Right renal pelvis (tissue), 4 donors: ENCODE data around the gene ALDH1A3. TPM values are rescaled to one million over a fixed set of nuclear protein-coding genes. Genes with fewer than 3 reads are reported as not detected.

ENCODE experiments used
- DNase-seq, 4 donors: peaks; one replicate each; pipeline ENCODE4 v3.0.0-alpha.2; 2013; ENCODE audit warnings: low read depth in 4 of 4, low spot score in 3 of 4, missing footprints in 1 of 4
- polyA plus RNA-seq, 4 donors: library from polyadenylated mRNA; unstranded; fragments of 120-200 nt; gene quantifications; one replicate each; pipeline ENCODE4 v1.2.1, GENCODE V29; 2013; ENCODE audit not compliant: insufficient read length in 4 of 4

The ALDH1A3 gene
- polyA plus RNA-seq, 4 donors = 3.2 to 5.7 (median 4.8) TPM

GRCh38 chr15:100858294-100858693 lies 21.3 kb upstream of the ALDH1A3 start:
- no peak for DNase-seq

DNA sequence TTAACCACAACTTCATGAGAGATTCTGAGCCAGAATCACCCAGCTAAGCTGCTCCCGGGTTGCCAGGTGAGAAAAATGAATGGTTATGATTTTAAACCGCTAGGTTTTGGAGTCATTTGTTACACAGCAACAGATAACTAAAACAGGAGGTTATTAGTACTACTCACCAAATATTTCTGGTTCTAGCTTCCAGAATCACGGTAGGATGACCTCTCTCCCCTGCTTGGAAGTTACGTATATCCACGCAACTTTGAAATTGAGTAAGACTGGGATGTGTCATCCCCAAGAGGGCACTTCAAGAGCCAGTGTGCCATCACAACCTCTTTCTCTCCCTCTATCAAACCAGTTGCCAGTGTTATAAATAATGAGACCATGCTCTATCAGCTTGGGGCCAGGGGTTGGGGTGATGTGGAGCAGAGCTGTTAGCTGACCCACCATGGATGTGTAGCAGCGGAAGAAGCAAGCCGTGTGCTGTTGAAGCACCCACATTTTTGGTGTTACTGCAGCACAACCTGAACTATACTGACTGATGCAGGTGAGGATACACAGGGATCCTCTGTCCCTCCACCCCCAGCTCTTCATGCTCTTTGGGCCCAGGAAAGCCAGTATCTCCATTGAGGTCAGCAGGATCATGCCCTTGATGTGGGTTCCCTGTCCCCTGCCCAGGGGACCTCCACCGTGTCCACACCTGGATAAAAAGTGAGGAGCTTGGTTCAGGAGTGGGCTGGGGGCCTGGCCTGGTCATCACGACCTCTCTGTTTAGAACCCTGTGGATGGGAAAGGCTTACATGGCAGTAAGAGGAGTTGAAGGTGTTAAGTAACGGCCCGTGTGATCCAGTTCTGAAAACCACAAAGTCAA lies 19.4 kb upstream of the ALDH1A3 start:
- DNase-seq = no peak

DNA sequence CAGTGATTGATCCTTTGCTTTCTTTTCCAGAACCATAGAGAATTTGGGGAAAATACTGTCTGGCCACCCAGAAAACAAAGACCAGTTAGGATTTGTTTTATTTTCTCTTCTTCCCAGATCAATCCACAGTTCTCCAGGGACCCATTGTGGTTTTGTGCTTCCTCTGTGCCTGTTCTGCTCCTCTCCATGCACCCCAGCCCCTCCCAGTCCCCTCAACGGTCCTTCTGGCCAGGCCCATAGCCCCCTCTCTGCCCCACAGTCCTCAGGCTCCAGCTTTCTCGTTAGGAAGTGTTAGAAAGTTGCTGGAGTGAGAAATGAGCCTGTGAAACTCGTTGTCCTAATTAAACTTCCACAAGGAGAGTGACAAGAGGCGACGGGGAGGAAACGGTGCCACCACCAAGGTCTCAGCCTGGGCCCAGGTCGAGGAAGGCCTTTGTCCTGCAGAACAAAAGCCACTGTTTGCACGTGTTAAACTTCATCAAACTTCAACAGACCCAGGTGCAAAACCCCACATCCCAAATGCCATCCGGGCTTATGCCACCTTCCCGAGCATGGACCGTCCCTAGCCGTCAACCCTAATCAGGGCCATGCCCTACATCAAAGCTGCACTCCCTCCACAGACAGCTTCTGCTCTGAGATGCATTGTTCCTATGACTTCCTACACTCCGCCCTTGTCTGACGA lies 18.7 kb upstream of the ALDH1A3 start:
- no peak for DNase-seq

GRCh38 chr15:100861511-100861991 lies 18.1 kb upstream of the ALDH1A3 start:
- no peak for DNase-seq

GRCh38 chr15:100862162-100862561 lies 17.5 kb upstream of the ALDH1A3 start:
- no peak for DNase-seq

GRCh38 chr15:100863075-100863795 lies 16.4 kb upstream of the ALDH1A3 start:
- no peak for DNase-seq

DNA sequence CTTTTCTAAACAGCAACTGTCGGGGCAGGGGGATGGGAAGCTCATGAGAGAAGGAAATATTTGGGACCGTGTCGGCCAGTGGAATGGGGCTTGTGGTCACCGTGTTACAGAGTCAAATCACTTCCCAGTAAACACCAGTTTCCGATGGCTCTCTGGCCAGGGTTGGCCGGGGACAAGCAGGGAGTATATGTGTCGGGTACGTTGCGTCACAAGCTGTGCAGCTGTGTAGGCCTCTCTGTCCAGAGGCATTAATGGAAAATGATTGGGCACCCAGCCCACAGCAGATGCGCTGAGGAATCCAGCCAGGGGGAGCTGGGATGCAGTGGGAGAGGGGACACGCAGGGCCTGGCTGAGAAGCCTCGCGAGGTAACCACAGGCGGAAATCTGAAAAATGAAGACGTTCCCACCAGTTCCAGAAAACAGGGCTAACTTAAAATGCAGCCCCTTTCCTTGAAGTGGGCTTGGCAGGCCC lies 15.8 kb upstream of the ALDH1A3 start:
- DNase-seq = no peak

- no peak for DNase-seq
Observed at GRCh38 chr15:100866386-100867330, 13.0 kb upstream of the ALDH1A3 start.

DNA sequence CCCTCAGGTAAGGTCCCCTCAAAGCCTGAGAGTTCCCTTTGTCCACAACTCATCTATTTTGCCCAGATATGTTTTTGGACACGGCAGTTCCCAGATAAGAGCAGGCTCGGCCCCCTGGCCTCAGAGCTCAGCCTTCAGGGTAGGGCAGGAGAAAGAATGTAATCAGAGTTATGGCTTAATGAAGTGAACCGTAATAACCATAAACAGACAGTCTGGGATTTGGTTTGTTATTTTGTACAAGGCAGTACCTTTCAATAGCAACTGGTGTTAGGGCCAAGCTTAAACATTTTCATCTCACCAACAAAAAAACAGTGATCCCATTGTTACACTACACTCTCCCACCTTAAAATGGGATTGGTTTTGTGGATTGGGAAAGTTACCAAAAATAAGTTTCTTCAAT lies 12.2 kb upstream of the ALDH1A3 start:
- no peak for DNase-seq

DNA sequence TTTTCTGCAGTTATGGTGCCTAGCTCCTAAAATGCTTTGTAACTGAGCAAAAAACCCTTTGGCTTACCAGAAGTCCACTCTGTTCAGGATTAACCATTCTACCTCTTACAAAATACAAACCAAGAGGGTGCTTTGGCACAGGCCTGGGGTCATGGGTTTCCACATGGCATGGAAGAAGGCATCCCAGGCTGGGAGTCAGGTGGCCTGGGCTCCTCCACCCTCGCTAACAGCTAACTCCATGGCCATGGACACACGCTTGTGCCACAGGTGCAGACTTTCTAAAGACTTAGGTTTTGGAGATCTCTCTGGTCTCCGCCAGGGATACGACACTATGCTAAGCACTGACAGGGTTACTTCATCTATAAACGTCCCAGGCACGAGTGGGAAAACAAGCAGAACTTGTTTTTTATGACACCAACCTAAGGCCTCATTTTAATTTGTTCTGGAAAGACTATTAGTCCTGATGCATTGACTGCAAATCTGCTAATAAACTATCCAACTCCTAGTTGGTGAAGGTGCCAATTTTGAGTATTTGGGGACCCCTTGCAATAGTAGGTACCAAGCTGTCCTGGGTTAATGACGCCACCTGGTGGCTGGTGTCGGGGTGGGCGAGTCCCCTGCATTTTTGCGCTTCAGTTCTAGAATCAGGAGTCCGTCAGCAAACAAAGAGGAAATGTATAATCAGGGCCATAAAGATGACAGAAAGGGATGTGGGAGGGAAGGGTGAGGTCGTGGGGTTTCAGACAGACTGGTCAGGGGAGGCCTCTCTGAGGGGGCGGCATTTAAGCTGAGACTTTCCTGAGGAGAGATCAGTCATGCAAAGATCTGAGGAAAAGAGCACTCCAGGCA lies 10.3 kb upstream of the ALDH1A3 start:
- no peak for DNase-seq

DNA sequence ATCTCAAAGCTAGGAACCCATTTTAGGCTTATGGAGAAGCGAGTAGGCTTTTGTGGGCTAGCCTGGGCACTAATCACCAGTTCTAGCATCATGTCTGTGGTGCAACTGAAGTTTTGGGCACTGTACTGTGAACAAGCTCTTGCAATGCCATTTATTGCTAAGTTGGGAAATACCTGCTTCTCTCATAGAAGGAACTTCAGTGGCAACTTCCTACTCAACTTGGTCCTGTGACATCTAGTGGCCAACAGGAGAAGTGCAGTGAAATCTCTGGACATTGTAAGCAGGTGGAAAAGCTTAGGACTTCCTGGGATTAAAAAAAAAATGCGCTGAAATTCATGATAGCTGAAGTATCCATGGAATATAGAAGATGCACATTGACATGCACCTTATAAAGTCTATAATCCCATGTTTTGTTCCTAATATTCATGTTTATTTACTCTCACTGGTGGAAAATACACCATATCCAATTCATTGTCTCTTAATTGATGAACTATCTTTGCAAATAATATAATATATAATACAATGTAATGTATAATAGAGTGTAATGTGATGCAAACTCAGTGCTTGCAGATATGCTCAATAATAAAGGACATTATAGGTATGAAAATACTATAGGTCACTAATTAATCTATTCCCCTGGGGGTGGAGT lies 6.5 kb upstream of the ALDH1A3 start:
- DNase-seq = peak in 1 of 4 donors; percentile 67

DNA sequence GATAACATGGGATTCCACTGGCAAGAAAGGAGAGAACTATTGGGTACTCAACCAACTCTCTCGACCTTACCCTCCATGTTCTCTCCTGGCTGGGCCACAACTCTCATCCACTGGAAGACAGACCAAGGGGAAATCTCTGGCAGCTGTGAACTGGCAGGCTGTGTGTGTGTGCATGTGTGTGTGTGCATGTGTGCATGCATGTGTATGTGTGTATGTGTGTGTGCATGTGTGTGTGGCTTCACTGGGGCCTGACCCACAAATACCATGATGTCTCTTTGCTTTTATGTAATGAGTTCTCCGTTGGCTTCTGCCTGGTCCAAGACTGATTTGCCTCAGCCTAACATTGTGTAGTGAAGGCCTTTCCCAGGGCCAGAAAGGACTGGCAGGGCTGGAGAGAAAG lies 4.1 kb upstream of the ALDH1A3 start:
- no peak for DNase-seq

- DNase-seq = no peak
Observed at GRCh38 chr15:100875976-100876375, 3.7 kb upstream of the ALDH1A3 start.

GRCh38 chr15:100877551-100877950 lies 2.1 kb upstream of the ALDH1A3 start:
- DNase-seq = no peak

- DNase-seq = no peak
Observed at GRCh38 chr15:100878130-100878529, 1.5 kb upstream of the ALDH1A3 start.

- no peak for DNase-seq
Observed at GRCh38 chr15:100878648-100879047, 983 bp upstream of the ALDH1A3 start.

- no peak for DNase-seq
Observed at GRCh38 chr15:100879061-100879463, 569 bp upstream of the ALDH1A3 start.

DNA sequence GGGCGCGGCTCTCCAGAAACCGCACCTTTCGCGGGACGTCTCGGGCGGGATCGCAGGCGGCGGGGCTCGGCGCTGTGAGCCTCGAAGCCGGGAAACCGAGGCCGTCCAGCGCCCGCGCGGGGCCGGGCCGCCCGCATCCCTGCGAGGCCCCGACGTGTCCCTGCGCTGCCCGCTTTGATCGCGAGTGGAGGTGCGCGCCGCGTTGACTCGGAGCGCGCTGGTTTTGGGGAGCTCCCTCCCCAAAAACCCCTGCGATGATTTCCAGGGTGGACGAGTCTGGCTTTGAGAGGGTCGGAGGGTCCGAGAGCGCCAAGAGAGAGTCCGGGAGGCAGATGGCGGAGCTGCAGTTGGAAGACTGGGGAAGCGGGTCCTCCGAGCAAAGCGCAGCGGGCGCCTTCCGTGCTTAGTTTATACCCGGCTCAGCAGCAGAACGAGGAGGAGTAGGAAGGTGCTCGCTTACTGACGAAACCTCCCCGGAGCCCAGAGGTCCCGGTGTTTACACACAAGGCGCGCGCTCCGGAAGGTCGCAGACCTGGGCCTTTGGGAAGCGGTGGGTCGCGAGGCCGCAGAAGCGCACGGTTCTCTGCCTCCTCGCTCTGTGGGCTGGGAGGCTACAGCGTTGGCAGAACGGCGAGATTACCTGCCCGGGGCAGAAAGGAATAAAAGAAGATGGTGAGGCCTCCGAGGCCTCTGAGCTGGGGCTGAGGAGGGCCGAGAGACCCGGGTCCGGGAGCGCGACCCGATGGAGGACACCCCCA lies 687 bp downstream of the ALDH1A3 start:
- no peak for DNase-seq
